RWPE1 (cell line): ENCODE data around the gene ZBTB47.
A peak's percentile ranks its signal among the peaks of the same experiment; 100 is the strongest.

Source experiments
- CTCF ChIA-PET: fragments of 350-600 bp; sonication (Branson Sonifier 250); formaldehyde crosslinking; extraction: SDS; loops from one replicate; lab custom pipeline; 2021; lab: Yijun Ruan, JAX
- POLR2A ChIA-PET: fragments of 400-600 bp; formaldehyde crosslinking; extraction: SDS; loops from one replicate; lab custom pipeline; 2020; ENCODE audit warnings: antibody characterized with exemption; ENCODE audit not compliant: low non-redundant PET; lab: Yijun Ruan, JAX
- DNase-seq: peaks from one replicate; pipeline ENCODE4 v3.0.0; 2012; ENCODE audit warnings: low spot score
- H3K27ac ChIP-seq: fragments of 450-650 bp; 2 replicates; pipeline ENCODE4 v1.5.1; 2017
- CTCF ChIP-seq: fragments of 450-650 bp; conservative IDR thresholded peaks from 2 replicates; pipeline ENCODE4 v1.5.1; 2017; ENCODE audit warnings: low read depth, mild to moderate bottlenecking

The ZBTB47 gene

GRCh38 chr3:42662037-42662812 is 8.7 kb downstream of the ZBTB47 start:
- TF ChIP-seq CTCF, result no peak
- ChIA-PET CTCF (interaction anchor here (1.8 kb wide), 1 partner anchor 82 kb away, joined by 7 read pairs; no protein-coding TSS in a partner anchor), POLR2A (no interaction called here)
- H3K27ac ChIP-seq, result peak overlapping the region; percentile 31
- DNase-seq, result no peak

- ChIA-PET CTCF (no interaction called here), POLR2A (no interaction called here)
- H3K27ac ChIP-seq, result peak overlapping the region; percentile 31
- TF ChIP-seq CTCF, result no peak
- DNase-seq, result no peak
Measured at GRCh38 chr3:42662813-42663535, 9.5 kb downstream of the ZBTB47 start.

- no peak for TF ChIP-seq CTCF
- ChIA-PET POLR2A (no interaction called here), CTCF (no interaction called here)
- DNase-seq, result no peak
- H3K27ac ChIP-seq, result 0 out of 2 replicates have a peak overlapping the region, but pooled peaks have one; percentile 31
Measured at GRCh38 chr3:42663581-42664437, 10.3 kb downstream of the ZBTB47 start.

- no peak for DNase-seq
- no peak overlapping the region for H3K27ac ChIP-seq
- no peak for TF ChIP-seq CTCF
- ChIA-PET CTCF (no interaction called here), POLR2A (no interaction called here)
Measured at GRCh38 chr3:42664438-42664803, 10.9 kb downstream of the ZBTB47 start.

GRCh38 chr3:42665050-42665878 is 11.8 kb downstream of the ZBTB47 start:
- no peak for TF ChIP-seq CTCF
- DNase-seq, result no peak
- POLR2A ChIA-PET, result no interaction called here
- peak overlapping the region; percentile 58 for H3K27ac ChIP-seq
- CTCF ChIA-PET, result interaction anchor here (1.1 kb wide), 1 partner anchor 11 kb away, joined by 3 read pairs; no protein-coding TSS in a partner anchor
